Hematopoietic multipotent progenitor cell treated with erythropoietin and hydrocortisone succinate and interleukin-3 and kit ligand, for 8 days (in vitro differentiated cells): ENCODE results near the gene VWCE.

Experiments
- DNase-seq: peaks from one replicate; pipeline ENCODE4 v3.0.0-alpha.2; 2015

Gene VWCE, protein sequence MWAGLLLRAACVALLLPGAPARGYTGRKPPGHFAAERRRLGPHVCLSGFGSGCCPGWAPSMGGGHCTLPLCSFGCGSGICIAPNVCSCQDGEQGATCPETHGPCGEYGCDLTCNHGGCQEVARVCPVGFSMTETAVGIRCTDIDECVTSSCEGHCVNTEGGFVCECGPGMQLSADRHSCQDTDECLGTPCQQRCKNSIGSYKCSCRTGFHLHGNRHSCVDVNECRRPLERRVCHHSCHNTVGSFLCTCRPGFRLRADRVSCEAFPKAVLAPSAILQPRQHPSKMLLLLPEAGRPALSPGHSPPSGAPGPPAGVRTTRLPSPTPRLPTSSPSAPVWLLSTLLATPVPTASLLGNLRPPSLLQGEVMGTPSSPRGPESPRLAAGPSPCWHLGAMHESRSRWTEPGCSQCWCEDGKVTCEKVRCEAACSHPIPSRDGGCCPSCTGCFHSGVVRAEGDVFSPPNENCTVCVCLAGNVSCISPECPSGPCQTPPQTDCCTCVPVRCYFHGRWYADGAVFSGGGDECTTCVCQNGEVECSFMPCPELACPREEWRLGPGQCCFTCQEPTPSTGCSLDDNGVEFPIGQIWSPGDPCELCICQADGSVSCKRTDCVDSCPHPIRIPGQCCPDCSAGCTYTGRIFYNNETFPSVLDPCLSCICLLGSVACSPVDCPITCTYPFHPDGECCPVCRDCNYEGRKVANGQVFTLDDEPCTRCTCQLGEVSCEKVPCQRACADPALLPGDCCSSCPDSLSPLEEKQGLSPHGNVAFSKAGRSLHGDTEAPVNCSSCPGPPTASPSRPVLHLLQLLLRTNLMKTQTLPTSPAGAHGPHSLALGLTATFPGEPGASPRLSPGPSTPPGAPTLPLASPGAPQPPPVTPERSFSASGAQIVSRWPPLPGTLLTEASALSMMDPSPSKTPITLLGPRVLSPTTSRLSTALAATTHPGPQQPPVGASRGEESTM

DNA sequence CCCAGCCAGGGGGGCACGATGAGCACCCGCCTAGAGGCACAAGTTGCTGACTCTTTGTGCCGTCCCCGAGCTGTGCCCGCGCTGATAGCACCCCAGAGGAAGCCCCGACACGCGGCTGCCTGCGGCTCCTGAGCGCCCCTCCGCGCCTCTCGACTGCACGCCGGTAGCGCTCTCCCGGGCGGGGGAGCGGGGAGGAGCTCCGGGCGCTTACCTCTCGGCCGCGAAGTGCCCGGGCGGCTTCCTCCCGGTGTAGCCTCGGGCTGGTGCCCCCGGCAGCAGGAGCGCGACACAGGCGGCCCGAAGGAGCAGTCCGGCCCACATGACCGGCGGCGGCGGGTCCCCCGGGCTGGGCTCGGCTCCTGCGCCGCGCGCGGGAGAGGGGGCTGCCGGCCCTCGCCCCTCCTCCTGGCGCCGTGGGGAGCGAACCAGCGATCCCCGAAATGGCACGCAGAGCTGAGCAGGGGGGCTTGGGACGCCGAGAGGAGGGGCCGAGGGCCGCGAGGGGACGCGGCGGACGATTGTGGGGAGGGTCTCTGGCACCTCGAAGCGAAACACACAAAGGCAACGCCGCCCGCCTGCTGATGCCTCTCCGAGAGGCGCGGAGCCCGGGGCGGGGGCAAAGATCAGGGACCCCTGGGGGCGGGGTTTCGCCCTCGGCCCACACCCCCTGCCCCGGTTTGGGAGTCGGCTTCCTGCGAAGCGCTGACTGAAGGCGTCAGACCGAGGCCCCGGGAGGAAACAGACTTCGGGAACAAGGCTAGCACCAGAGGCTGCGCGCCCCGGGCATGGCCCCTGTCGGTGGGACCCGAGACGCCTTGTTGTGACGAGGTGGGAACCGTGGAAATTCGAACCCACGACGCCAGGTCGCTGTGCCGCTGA lies at the start of gene VWCE:
Gene VWCE (minus strand): TSS at position 600 of the 879 bp plus-strand sequence. CDS start 279 bp downstream, at position 321.
- DNase-seq, result peak; percentile 86

DNA sequence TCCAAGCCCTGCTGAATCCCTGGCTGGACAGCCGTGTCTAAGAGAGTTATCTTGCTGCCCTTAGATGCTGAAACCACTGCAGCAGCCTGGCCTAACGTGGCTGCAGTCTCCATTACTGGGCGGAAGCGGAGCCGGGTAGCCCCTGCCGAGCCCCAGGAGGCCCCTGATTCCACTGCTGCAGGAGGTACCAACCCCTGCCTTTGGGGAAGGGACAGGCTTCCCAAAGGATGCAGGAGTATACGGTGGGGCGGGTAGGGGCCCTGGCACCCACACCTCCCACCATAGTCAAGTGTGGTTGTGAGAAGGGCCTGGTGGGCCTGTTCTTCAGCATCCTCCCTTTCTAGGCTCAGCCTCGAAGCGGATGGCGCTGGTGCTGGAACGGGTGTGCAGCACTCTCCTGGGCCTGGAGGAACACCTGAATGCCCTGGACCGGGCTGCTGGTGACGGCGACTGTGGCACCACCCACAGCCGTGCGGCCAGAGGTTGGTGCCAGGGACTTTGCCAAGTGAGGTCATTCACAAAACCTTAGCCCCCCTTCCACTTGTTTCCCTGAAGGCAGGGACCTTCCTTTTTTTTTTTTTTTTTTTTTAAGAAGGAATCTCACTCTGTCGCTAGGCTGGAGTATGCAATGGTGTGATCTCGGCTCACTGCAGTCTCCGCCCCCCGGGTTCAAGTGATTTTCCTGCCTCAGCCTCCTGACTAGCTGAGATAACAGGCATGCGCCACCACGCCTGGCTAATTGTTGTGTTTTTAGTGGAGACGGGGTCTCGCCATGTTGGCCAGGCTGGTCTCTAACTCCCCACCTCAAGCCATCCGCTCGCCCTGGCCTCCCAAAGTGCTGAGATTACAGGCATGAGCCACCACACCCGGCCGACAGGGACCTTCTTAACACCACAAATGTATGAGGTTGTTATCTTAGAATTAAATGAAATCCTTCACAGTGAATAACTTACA lies 49.0 kb upstream of the VWCE start:
- DNase-seq, result peak; percentile 53

DNA sequence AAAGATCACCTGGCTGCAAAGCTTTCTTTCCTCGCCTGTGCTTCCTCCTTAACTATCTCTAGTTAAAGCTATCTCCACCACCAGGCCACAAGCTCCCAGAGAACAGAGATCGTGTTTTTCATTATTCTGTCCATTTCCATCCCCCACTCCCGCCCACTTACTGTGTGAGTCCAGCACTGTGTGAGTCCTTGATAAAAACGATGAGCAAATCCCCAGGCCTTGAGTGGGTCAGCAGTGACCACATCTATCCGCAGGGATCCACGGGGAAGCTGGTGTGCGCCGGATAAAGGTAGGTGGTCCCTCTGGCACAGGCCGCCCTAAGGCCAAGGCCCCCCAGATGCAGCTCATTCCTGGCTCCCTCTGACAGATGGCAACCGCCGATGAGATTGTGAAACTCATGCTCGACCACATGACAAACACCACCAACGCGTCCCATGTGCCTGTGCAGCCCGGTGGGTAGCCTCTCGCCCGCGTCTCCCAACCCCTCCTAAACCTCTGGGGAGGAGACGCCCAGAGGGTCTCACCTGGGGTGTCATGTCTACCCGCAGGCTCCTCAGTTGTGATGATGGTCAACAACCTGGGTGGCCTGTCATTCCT lies 47.2 kb upstream of the VWCE start:
- DNase-seq, result no peak

DNA sequence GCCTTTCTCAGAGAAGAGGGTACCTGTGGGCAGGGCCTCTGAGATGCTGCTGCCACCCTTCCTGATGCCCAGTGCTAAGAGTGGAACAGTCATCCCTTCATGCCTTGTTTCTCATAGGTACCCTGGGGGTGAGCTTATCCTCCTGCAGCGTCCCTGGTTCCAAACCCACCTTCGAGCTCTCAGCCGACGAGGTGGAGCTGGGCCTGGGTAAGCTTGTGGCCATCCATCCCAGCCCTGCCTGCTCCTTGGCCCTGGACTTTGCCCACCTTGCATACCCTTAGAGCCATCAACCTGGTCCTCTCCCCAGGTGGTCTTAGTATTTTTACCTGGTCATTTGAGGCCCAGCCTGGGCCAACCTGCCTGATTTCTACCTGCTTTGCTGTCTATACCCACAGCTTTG lies 46.6 kb upstream of the VWCE start:
- DNase-seq, result no peak

DNA sequence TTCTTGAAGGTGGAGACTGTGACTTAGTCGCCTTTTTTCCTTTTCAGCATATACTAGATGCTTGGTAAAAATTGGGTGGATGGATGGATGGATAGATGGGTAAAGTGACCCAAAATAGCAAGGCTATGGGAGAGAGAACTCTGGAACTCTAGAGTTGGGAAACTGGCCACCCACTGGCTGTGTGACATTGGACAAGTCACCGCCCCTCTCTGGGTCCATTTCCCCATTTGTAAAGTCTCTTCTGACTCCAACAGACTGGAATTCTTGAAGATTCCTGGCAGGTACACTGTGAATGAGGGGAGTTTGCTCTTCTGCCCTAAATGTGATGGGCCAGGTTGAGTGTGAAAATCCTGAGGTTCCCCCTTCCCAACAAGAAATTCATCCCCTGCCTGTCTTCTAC lies 45.9 kb upstream of the VWCE start:
- no peak for DNase-seq

DNA sequence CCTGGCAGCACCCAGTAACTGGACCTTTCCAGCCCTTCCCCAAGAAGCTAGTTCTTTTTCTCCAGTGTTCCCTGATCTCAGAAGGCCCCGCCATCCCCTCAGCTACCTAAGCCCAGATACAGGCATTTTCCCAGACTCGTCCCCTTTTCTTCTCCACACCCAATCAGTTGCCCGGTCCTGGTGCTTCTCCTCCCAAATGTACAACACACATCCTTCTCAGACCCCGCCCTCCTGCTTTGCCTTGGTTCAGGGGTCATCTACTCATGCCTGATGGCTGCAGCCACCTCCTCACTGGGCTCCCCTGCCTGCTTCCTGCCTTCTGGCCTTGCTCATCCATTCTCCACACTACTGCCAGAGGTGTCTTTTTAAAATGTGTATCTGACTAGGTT lies 44.4 kb upstream of the VWCE start:
- DNase-seq, result no peak

DNA sequence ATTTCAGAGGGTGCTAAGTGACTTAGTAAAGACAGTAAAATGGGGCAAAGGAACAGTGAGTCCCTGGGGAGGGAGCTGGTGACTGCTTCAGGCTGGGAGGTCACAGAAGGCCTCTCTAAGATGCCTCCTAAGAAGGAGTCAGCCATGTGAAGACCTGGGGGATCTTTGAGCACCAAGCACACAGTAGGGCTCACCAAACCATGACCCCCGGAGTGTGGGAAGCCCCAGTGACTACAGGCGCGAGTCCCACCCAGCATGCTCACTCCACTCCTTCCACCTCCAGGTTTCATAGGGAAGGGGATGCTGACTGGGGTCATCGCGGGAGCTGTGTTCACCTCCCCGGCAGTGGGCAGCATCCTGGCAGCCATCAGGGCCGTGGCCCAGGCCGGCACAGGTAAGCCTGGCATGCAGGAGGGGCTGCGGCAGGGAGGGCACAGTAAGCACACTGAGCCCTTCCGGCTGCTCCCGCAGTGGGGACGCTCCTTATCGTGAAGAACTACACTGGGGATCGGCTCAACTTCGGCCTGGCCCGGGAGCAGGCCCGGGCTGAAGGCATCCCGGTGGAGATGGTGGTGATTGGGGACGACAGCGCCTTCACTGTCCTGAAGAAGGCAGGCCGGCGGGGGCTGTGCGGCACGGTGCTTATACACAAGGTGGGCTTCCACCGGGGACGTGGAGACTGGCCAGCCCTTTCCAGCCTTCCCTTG lies 43.8 kb upstream of the VWCE start:
- DNase-seq, result no peak

DNA sequence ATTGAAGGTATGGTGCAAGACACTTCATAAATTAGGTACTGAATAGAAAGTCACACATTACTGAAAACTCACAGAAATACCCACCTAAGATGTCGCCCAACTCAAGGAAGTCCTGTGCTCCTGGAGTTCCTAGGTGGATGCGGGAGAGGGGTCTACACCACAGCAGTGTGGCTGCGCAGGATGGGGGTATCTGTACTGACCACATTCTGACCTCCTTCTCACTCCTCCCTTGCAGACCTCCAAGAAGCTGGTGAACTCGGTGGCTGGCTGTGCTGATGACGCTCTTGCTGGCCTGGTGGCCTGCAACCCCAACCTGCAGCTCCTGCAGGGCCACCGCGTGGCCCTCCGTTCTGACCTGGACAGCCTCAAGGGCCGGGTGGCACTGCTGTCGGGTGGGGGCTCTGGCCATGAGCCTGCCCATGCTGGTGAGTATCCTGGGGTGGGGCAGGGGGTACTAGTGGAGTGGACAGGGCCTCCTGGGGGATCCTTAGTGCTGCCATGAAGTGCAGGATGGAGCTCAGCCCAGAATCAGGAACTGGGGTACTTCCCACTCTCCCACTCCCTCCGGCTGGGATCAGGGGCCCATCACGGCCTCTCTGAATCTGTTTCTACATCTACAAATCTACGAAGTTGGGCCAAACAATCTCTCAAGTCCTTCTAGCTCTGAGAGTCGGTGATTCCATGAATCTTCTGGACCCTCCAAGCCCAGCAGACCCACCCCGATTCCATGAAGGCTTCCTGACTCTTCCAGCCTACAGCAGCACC lies 42.8 kb upstream of the VWCE start:
- DNase-seq, result no peak

DNA sequence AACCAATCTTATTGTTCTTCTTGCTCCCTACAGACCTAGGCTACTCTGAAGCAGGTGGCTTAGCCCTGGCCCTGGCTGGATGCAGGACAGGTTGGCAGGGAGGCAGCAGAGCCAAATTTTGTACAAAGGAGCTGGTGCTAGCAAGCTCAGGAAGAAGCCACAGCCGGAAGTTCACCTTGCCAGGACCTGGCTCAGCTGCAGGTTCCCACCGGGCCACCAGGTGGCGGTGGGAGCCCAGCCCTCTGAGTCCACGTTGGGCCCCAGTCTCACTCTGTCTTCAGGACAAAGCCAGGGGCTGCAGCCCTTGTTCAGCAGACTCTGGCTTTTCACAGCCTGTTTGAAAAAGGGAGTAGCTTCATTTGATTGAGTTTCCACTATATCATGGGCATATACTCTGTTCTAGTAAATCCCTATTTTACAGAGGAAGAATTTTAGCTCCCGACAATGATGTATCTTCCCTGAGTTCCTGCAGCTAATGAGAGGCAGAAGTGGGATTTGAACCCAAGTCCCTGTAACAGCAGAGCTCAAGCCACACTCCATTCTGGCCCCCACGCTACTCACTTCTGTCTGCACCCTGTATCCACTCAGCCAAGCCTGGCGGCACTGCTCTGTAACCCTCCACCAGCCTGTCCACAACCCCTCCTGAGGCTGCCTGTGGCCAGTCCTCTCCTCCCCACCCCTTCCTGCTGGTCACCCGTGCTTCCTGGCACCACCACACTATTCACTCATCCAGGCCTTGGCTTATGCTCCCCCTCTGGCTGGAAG lies 41.2 kb upstream of the VWCE start:
- peak; percentile 88 for DNase-seq

DNA sequence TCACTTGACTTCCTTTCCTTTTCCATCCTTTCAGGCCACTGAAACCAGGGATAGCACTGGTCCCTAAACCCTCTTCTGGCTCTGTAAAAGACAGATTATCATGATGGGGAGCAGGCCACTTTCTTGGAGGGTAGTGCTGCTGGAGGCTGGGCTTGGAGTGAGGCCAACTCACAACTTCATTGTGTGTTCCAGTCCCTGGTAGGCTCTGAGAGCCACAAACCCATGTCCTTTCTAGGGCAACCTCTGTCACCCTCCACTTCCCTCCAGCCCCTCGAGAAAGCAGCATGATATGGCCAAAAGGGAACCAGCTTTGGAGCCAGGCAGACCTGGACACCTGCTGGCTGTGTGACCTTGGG lies 40.2 kb upstream of the VWCE start:
- DNase-seq, result peak; percentile 85

DNA sequence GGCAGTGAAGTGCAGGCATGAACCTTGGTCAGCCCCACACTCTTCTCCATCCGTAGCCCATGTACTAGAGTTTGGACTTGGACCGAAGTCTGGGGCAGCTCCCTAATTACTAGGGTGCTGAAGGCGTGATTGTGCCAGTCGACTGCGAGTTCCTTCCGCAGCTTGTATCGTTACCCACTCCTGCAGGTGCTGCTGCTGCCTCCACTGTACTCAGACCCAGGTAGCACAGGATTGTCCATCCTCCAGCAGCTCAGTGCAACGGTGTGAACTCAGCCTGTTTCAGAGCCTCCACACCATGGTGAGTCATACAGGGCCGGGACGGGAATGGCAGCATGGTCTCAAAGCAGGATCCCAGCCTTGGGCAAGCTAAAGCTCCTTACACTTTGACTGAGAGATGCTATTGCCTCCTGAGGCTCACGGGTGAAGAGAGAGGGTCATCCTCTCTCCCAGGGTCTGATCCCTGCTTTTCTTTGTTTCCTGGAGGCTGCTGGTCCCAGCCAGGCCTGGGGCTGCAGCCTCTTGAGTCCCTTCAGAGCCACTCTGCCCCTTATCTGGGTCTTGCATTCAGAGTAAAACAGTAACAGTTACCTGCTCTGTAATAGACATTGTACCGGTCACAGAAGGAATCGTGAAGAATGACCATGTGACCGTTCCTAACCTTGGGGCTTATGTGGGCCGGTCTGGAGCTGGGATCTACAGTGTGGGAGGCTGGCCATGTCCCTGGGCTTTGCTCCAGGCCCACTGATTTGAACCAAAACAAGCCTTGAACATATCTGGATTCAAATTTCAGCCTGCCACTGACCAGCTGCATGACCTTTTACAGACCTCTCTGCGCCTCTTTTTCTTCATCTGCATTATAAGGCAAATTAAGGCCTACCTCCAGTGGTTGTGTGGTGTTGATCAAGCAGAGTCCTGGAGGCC lies 39.6 kb upstream of the VWCE start:
- DNase-seq, result peak; percentile 49

DNA sequence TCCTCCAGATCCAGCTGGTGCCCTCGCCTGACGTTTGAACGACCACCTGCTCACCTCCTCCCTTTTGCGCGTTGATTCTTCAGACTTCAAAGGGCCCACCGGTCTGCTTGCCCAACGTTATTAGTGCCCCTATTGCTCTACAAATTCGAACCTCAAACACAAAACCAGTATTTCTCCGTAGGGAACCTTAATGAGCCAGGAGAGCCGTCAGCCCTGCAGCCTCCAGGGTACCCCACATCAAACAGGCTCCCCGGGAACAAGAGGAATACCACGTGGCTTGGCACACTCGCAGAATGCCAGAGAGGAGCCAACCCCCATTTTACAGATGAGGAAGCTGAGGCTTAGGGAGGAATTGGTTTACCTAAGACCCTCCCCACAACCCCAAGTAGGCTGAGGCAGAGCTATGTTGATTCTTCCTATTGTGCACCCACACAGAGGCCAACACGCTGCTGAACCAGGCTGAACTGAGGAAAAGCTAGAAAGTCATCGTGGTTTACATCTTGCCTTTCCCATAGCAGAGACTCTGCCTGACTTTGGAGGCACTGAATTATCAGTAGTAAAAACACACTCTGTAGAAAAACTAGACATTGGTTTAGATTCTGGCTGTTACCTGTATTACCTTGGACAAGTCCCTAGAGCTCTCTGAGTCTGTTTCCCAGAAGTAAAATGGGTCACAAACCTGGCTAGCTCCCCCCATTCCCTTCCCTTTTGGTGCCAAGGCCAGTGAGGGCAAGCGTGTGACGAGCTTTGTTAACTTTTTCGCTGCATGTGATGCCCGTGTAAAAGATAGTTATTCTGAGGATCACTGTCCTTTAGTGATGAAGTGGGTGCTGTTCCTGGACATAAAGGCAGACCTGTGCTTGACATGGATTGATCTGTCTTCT lies 38.7 kb upstream of the VWCE start:
- DNase-seq, result peak; percentile 63

DNA sequence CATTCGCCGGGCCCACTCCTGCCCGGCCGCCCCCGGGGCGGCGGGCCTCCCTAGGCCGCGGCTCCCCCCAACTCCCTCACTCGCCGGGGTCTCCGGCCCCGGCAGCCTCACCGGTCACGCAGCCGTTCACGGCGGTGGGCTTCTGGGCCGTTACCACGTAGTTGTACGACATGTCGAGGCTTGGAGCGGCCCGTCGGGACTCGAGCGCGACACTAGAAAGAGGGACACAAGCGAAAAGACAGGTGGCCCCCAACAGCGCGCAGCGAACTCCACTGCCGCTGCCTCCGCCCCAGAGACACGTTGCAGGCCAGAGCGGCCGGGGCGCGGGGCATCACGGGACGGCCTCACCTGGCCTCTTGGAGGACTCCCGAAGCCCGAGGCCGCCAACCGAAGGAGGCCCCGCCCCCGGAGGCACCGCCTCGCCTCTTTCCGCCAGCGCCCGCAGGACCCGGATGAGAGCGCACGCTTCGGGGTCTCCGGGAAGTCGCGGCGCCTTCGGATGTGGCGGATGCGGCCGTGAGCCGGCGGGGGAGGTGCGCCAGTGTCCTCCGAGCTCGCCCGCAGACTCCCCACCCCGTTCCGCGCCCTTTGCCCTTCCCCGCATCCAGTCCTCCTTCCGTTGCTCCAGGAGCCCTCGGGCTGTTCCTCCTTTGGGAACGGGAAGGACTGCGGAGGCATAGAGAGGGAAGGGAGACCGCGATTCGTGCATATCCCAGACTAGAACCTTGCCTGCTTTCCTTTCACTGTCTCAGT lies 37.9 kb upstream of the VWCE start, which contains the start of the genes DDB1 and TKFC:
Gene DDB1 (minus strand): TSS at position 309 of the 753 bp plus-strand sequence. CDS start 137 bp downstream, at position 172.
Gene TKFC (plus strand): TSS at position 432 of the 753 bp plus-strand sequence. CDS start 1,501 bp downstream, outside the sequence.
- peak; percentile 93 for DNase-seq

DNA sequence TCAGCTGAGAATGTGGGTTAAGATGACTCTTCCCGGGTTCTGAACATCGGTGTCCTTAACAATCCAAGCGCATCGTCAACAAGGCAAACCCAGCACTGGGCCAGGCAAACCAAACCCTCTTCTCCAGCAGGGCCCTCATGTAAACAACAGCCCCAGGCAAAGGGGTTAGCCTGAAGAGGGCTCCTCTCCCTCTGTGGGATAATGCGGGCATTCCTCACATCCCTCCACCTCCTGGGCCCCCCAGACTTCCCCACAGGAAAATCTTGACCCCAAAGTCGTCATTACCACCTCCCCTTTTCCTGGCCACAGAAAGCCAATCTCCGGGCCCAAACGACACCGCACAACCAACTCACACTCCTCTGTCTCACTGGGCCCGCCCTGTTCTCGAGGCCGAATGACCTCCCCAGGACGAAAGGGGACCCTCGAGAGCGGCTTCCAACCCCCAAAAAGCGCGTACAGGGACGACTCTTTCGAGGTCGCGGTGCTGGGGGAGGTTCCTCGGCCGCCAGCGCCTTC lies 37.2 kb upstream of the VWCE start:
- no peak for DNase-seq

DNA sequence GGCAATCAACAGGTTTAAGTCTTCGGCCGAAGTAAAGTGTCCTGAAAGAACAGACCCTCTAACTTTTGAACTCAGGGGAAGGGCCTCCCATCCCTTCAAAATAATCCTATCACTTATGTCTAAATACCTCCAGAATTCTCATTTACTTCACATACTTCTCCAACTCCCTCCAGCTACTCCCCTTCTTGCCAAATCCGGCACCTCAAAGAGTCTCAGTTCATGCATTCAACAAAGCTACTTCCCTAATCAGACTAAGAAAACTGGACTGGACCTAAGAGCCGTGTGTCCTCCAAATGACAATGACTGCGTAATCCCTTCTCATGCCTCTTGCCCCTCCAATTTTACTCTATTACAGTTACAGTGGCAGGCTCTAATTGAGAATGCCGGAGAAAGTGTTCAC lies 36.5 kb upstream of the VWCE start:
- DNase-seq, result no peak

DNA sequence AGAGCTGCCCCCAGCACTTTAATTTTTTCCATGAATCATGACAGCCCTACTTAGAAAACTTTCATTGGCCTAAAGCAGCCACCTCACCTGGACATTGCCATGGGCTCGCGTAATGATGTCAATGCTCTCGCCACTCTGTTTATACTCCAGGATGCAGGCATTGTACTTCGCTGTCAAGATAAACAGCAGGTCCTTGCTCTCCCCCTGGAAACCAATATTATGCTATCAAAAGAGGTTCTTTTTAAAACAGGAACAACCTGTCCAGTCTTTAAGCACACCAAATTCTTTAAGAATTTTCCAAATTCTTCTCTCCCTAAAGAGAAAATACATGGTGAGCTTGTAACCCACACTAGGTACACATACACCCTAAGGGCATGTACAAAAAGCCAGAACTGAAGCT lies 34.8 kb upstream of the VWCE start:
- DNase-seq, result no peak
